ENCODE data around the gene PLEKHB2. TPM values are rescaled to one million over a fixed set of nuclear protein-coding genes. Genes with fewer than 3 reads are reported as not detected.

PLEKHB2 gene
- total and polyA plus RNA-seq, 9 of the 15 experiments (the other 6 are each of a cell fraction or from before 2014, with no cell fraction given): 41.3 to 71.5 (median 50.2) TPM

DNA sequence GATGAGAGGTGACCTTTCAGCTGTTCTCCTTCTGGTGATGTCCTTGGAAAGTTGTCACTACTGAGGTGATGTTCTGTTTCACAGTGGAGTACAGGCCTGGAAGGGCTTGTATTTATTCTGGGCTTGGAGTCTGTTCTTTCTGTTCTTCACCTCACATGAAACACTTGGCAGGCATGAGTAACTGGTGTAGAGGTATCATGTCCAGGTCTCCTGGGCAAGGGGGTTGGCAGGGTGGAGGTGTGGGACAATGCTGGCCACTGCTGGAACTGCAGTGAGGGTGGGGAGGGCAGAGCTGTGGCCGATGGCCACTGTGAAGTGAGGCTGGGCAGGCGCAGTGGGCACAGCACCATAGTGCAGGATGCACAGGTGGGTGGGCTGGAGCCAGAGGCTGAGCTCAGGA, 35.4 kb downstream of the PLEKHB2 start:
- in situ Hi-C loops (cut with MboI) (no loop called here), intact Hi-C loops (cut with micrococcal nuclease) (no loop called here)
- Histone ChIP-seq H2AFZ (ENCODE audit: low read depth, low read length) (no peak overlapping the region), H3K36me3 (ENCODE audit: control insufficient read depth, insufficient read depth, low read length) (peaks cover 78% of the 10 kb centered on the region), H3K79me2 (ENCODE audit: control insufficient read depth, insufficient read depth, low read length) (peaks cover 13% of the 10 kb centered on the region), H3K9ac (ENCODE audit: insufficient read depth in 1 of 2, low read depth in 2 of 2, low read length in 2 of 2) (no peak overlapping the region), H3K4me1 (replicated peaks in 1 of 2; ENCODE audit: control insufficient read depth in 2 of 2, insufficient read depth in 2 of 2, low read length in 2 of 2) (peaks cover 0 to 4% of the 10 kb centered on the region in 2 experiments; a peak in 2 of 5 replicates), H3K27ac (ENCODE audit: extremely low read depth, low read depth, low read length) (no peak overlapping the region), H3K9me3 (replicated peaks; ENCODE audit: control insufficient read depth, insufficient read depth, low read depth, low read length) (no peaks in the 10 kb centered on the region), H3K27me3 (ENCODE audit: control insufficient read depth in 2 of 2, insufficient read depth in 2 of 2, low read length in 2 of 2) (no peaks in the 10 kb centered on the region), H3K4me2 (ENCODE audit: insufficient read depth, low read length) (no peak overlapping the region), H3K4me3 (no peak overlapping the region), H3K9me1 (ENCODE audit: control insufficient read depth, insufficient read depth, low read length) (peaks cover 4% of the 10 kb centered on the region), H4K20me1 (replicated peaks; ENCODE audit: control insufficient read depth, insufficient read depth, low read length) (no peaks in the 10 kb centered on the region)
- DNase-seq (ENCODE audit: extremely low read depth in 1 of 4, low spot score in 3 of 4): no peak
- ATAC-seq: no peak
- ChIA-PET CTCF (ENCODE audit: low intra/inter-chr PET ratio) (no interaction called here), POLR2A (interaction anchor here (0.6 kb wide), 1 partner anchor 46 kb away, joined by 3 read pairs; no protein-coding TSS in a partner anchor)
- BruUV-seq (replicated peaks): no TSS peak
- 89% methylated on average over 2 of the region's 2 CpGs for WGBS (ENCODE audit: insufficient coverage, low coverage, missing lambda C conversion rate)
- FAIRE-seq: no peak
- TF ChIP-seq, protein P1, sequence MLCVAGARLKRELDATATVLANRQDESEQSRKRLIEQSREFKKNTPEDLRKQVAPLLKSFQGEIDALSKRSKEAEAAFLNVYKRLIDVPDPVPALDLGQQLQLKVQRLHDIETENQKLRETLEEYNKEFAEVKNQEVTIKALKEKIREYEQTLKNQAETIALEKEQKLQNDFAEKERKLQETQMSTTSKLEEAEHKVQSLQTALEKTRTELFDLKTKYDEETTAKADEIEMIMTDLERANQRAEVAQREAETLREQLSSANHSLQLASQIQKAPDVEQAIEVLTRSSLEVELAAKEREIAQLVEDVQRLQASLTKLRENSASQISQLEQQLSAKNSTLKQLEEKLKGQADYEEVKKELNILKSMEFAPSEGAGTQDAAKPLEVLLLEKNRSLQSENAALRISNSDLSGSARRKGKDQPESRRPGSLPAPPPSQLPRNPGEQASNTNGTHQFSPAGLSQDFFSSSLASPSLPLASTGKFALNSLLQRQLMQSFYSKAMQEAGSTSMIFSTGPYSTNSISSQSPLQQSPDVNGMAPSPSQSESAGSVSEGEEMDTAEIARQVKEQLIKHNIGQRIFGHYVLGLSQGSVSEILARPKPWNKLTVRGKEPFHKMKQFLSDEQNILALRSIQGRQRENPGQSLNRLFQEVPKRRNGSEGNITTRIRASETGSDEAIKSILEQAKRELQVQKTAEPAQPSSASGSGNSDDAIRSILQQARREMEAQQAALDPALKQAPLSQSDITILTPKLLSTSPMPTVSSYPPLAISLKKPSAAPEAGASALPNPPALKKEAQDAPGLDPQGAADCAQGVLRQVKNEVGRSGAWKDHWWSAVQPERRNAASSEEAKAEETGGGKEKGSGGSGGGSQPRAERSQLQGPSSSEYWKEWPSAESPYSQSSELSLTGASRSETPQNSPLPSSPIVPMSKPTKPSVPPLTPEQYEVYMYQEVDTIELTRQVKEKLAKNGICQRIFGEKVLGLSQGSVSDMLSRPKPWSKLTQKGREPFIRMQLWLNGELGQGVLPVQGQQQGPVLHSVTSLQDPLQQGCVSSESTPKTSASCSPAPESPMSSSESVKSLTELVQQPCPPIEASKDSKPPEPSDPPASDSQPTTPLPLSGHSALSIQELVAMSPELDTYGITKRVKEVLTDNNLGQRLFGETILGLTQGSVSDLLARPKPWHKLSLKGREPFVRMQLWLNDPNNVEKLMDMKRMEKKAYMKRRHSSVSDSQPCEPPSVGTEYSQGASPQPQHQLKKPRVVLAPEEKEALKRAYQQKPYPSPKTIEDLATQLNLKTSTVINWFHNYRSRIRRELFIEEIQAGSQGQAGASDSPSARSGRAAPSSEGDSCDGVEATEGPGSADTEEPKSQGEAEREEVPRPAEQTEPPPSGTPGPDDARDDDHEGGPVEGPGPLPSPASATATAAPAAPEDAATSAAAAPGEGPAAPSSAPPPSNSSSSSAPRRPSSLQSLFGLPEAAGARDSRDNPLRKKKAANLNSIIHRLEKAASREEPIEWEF (CRISPR knock-in tag; IDR thresholded peaks at IDR 0.05): no peak
- TF ChIP-seq, protein P2, sequence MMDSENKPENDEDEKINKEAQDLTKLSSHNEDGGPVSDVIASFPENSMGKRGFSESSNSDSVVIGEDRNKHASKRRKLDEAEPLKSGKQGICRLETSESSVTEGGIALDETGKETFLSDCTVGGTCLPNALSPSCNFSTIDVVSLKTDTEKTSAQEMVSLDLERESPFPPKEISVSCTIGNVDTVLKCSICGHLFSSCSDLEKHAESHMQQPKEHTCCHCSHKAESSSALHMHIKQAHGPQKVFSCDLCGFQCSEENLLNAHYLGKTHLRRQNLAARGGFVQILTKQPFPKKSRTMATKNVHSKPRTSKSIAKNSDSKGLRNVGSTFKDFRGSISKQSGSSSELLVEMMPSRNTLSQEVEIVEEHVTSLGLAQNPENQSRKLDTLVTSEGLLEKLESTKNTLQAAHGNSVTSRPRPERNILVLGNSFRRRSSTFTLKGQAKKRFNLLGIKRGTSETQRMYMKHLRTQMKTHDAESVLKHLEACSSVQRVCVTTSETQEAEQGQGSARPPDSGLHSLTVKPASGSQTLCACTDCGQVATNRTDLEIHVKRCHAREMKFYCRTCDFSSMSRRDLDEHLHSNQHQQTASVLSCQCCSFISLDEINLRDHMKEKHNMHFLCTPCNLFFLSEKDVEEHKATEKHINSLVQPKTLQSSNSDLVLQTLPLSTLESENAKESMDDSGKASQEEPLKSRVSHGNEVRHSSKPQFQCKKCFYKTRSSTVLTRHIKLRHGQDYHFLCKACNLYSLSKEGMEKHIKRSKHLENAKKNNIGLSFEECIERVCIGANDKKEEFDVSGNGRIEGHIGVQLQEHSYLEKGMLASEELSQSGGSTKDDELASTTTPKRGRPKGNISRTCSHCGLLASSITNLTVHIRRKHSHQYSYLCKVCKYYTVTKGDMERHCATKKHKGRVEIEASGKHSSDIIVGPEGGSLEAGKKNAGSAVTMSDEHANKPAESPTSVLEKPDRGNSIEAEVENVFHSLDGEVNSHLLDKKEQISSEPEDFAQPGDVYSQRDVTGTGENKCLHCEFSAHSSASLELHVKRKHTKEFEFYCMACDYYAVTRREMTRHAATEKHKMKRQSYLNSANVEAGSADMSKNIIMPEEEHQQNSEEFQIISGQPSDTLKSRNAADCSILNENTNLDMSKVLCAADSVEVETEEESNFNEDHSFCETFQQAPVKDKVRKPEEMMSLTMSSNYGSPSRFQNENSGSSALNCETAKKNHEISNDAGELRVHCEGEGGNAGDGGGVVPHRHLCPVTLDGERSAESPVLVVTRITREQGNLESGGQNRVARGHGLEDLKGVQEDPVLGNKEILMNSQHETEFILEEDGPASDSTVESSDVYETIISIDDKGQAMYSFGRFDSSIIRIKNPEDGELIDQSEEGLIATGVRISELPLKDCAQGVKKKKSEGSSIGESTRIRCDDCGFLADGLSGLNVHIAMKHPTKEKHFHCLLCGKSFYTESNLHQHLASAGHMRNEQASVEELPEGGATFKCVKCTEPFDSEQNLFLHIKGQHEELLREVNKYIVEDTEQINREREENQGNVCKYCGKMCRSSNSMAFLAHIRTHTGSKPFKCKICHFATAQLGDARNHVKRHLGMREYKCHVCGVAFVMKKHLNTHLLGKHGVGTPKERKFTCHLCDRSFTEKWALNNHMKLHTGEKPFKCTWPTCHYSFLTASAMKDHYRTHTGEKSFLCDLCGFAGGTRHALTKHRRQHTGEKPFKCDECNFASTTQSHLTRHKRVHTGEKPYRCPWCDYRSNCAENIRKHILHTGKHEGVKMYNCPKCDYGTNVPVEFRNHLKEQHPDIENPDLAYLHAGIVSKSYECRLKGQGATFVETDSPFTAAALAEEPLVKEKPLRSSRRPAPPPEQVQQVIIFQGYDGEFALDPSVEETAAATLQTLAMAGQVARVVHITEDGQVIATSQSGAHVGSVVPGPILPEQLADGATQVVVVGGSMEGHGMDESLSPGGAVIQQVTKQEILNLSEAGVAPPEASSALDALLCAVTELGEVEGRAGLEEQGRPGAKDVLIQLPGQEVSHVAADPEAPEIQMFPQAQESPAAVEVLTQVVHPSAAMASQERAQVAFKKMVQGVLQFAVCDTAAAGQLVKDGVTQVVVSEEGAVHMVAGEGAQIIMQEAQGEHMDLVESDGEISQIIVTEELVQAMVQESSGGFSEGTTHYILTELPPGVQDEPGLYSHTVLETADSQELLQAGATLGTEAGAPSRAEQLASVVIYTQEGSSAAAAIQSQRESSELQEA (IDR thresholded peaks at IDR 0.05; ENCODE audit: low read depth): no peak
- no peak for TF ChIP-seq HNRNPL (IDR thresholded peaks at IDR 0.05; ENCODE audit: low read depth, low read length)
